HEK293 (cell line): ENCODE results near the gene MRPL36.
A peak's percentile ranks its signal among the peaks of the same experiment; 100 is the strongest.

Experiments
- HOXD13 ChIP-seq: sonication (generic); formaldehyde crosslinking; IDR thresholded peaks from 2 replicates; pipeline ENCODE4 v1.8.0; 2022; ENCODE audit warnings: missing genetic modification reagents, borderline replicate concordance
- MYNN ChIP-seq: fragments of 450-650 bp; formaldehyde crosslinking; IDR thresholded peaks from 2 replicates; pipeline ENCODE4 v1.5.1; 2016; ENCODE audit warnings: missing biosample characterization, missing genetic modification characterization, borderline replicate concordance
- SETDB1 ChIP-seq: IDR thresholded peaks from one replicate; pipeline ENCODE4 v1.6.1; 2017; ENCODE audit warnings: mild to moderate bottlenecking, low read length, moderate library complexity, mixed read lengths; ENCODE audit not compliant: insufficient read length
- SP3 ChIP-seq: fragments of 450-650 bp; formaldehyde crosslinking; IDR thresholded peaks from 2 replicates; pipeline ENCODE4 v1.5.1; 2016; ENCODE audit warnings: missing biosample characterization, missing genetic modification characterization
- ZBTB48 ChIP-seq: fragments of 450-650 bp; formaldehyde crosslinking; IDR thresholded peaks from 2 replicates; pipeline ENCODE4 v1.5.1; 2016; ENCODE audit warnings: missing biosample characterization, missing genetic modification characterization
- ZFP41 ChIP-seq: fragments of 450-650 bp; formaldehyde crosslinking; IDR thresholded peaks from 2 replicates; pipeline ENCODE4 v1.5.1; 2016; ENCODE audit warnings: missing biosample characterization, missing genetic modification characterization, borderline replicate concordance
- ZNF146 ChIP-seq: fragments of 450-650 bp; formaldehyde crosslinking; IDR thresholded peaks from 2 replicates; pipeline ENCODE4 v1.5.1; 2016; ENCODE audit warnings: missing biosample characterization, missing genetic modification characterization
- ZNF16 ChIP-seq: fragments of 450-650 bp; formaldehyde crosslinking; IDR thresholded peaks from 2 replicates; pipeline ENCODE4 v1.5.1; 2016; ENCODE audit warnings: low read depth, missing biosample characterization, missing genetic modification characterization
- ZNF174 ChIP-seq: fragments of 450-650 bp; formaldehyde crosslinking; IDR thresholded peaks from 2 replicates; pipeline ENCODE4 v1.5.0; 2017; ENCODE audit warnings: missing biosample characterization, mild to moderate bottlenecking, missing genetic modification characterization
- ZNF2 ChIP-seq: fragments of 450-650 bp; formaldehyde crosslinking; IDR thresholded peaks from 2 replicates; pipeline ENCODE4 v1.5.1; 2016; ENCODE audit warnings: missing biosample characterization, missing genetic modification characterization
- ZNF239 ChIP-seq: fragments of 450-650 bp; formaldehyde crosslinking; IDR thresholded peaks from 2 replicates; pipeline ENCODE4 v1.5.1; 2016; ENCODE audit warnings: missing biosample characterization, missing genetic modification characterization
- ZNF274 ChIP-seq, 2 experiments: fragments of 200-500 bp in 1 of 2; fragments of 450-650 bp in 1 of 2; sonication (Bioruptor generic) in 1 of 2; formaldehyde crosslinking in 1 of 2; IDR thresholded peaks; 2 replicates each; pipeline versions ENCODE4 v1.5.1 to v1.6.1; 2014 to 2016; ENCODE audit warnings: borderline replicate concordance in 1 of 2, inconsistent platforms in 1 of 2, low read length in 1 of 2, missing biosample characterization in 1 of 2, missing genetic modification characterization in 1 of 2
- ZNF311 ChIP-seq: fragments of 450-650 bp; formaldehyde crosslinking; IDR thresholded peaks from 2 replicates; pipeline ENCODE4 v1.5.1; 2017; ENCODE audit warnings: missing biosample characterization, missing genetic modification characterization, borderline replicate concordance
- ZNF354C ChIP-seq: fragments of 450-650 bp; formaldehyde crosslinking; IDR thresholded peaks from 2 replicates; pipeline ENCODE4 v1.5.1; 2016; ENCODE audit warnings: missing biosample characterization, missing genetic modification characterization, low read depth, borderline replicate concordance
- ZNF37A ChIP-seq: fragments of 450-650 bp; IDR thresholded peaks from 2 replicates; pipeline ENCODE4 v1.5.1; 2018; ENCODE audit warnings: missing biosample characterization, missing genetic modification characterization
- ZNF391 ChIP-seq: fragments of 450-650 bp; formaldehyde crosslinking; IDR thresholded peaks from 2 replicates; pipeline ENCODE4 v1.5.1; 2016; ENCODE audit warnings: low read depth, missing biosample characterization, missing genetic modification characterization, borderline replicate concordance
- ZNF488 ChIP-seq: fragments of 450-650 bp; formaldehyde crosslinking; IDR thresholded peaks from 2 replicates; pipeline ENCODE4 v1.5.1; 2016; ENCODE audit warnings: missing biosample characterization, missing genetic modification characterization
- ZNF530 ChIP-seq: fragments of 450-650 bp; formaldehyde crosslinking; IDR thresholded peaks from 2 replicates; pipeline ENCODE4 v1.5.1; 2016; ENCODE audit warnings: low read depth, missing biosample characterization, missing genetic modification characterization
- ZNF558 ChIP-seq: fragments of 450-650 bp; formaldehyde crosslinking; IDR thresholded peaks from 2 replicates; pipeline ENCODE4 v1.5.1; 2016; ENCODE audit warnings: missing biosample characterization, missing genetic modification characterization
- ZNF580 ChIP-seq: fragments of 450-650 bp; formaldehyde crosslinking; IDR thresholded peaks from 2 replicates; pipeline ENCODE4 v1.5.1; 2016; ENCODE audit warnings: missing biosample characterization, missing genetic modification characterization
- ZNF585B ChIP-seq: fragments of 450-650 bp; formaldehyde crosslinking; IDR thresholded peaks from 2 replicates; pipeline ENCODE4 v1.5.1; 2016; ENCODE audit warnings: missing biosample characterization, missing genetic modification characterization
- ZNF610 ChIP-seq: fragments of 450-650 bp; formaldehyde crosslinking; IDR thresholded peaks from 2 replicates; pipeline ENCODE4 v1.5.1; 2016; ENCODE audit warnings: missing biosample characterization, missing genetic modification characterization, borderline replicate concordance
- ZNF626 ChIP-seq: fragments of 450-650 bp; sonication (Bioruptor Pico); formaldehyde crosslinking; IDR thresholded peaks from 2 replicates; pipeline ENCODE4 v1.5.1; 2018; ENCODE audit warnings: missing biosample characterization, missing genetic modification characterization, inconsistent platforms
- ZNF664 ChIP-seq: fragments of 450-650 bp; formaldehyde crosslinking; IDR thresholded peaks from 2 replicates; pipeline ENCODE4 v1.5.1; 2016; ENCODE audit warnings: missing biosample characterization, missing genetic modification characterization
- ZNF76 ChIP-seq: fragments of 450-650 bp; formaldehyde crosslinking; IDR thresholded peaks from 2 replicates; pipeline ENCODE4; 2016; ENCODE audit warnings: low read depth, missing biosample characterization, missing genetic modification characterization, borderline replicate concordance
- ZNF830 ChIP-seq: fragments of 450-650 bp; IDR thresholded peaks from 2 replicates; pipeline ENCODE4 v1.5.0; 2018; ENCODE audit warnings: missing biosample characterization, missing genetic modification characterization, low read depth, mild to moderate bottlenecking, moderate library complexity
- ZNF843 ChIP-seq: fragments of 450-650 bp; formaldehyde crosslinking; IDR thresholded peaks from 2 replicates; pipeline ENCODE4 v1.5.1; 2016; ENCODE audit warnings: missing biosample characterization, missing genetic modification characterization
- ZSCAN16 ChIP-seq: fragments of 450-650 bp; formaldehyde crosslinking; IDR thresholded peaks from 2 replicates; pipeline ENCODE4 v1.5.1; 2016; ENCODE audit warnings: missing biosample characterization, missing genetic modification characterization
- TF ChIP-seq, protein P1 (sequence below): fragments of 450-650 bp; formaldehyde crosslinking; IDR thresholded peaks from 2 replicates; pipeline ENCODE4 v1.5.1; 2016; ENCODE audit warnings: missing biosample characterization, missing genetic modification characterization
- TF ChIP-seq, protein P2 (sequence below): fragments of 450-650 bp; IDR thresholded peaks from 2 replicates; pipeline ENCODE4 v1.5.1; 2018; ENCODE audit warnings: missing biosample characterization, mild to moderate bottlenecking, missing genetic modification characterization
- TF ChIP-seq, protein P3 (sequence below): fragments of 450-650 bp; formaldehyde crosslinking; IDR thresholded peaks from 2 replicates; pipeline ENCODE4 v1.5.1; 2017; ENCODE audit warnings: missing biosample characterization, missing genetic modification characterization
- TF ChIP-seq, protein P4 (sequence below): fragments of 450-650 bp; IDR thresholded peaks from 2 replicates; pipeline ENCODE4 v1.5.1; 2018; ENCODE audit warnings: missing biosample characterization, missing genetic modification characterization

The MRPL36 gene

GRCh38 chr5:1800472-1801221, 1.0 kb upstream of the MRPL36 start (continued):
- TF ChIP-seq ZNF626 (tag by site-specific recombination) = no peak
- TF ChIP-seq, protein P1, sequence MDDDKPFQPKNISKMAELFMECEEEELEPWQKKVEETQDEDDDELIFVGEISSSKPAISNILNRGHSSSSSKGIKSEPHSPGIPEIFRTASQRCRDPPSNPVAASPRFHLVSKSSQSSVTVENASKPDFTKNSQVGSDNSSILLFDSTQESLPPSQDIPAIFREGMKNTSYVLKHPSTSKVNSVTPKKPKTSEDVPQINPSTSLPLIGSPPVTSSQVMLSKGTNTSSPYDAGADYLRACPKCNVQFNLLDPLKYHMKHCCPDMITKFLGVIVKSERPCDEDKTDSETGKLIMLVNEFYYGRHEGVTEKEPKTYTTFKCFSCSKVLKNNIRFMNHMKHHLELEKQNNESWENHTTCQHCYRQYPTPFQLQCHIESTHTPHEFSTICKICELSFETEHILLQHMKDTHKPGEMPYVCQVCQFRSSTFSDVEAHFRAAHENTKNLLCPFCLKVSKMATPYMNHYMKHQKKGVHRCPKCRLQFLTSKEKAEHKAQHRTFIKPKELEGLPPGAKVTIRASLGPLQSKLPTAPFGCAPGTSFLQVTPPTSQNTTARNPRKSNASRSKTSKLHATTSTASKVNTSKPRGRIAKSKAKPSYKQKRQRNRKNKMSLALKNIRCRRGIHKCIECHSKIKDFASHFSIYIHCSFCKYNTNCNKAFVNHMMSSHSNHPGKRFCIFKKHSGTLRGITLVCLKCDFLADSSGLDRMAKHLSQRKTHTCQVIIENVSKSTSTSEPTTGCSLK (tag by site-specific recombination) = no peak
- TF ChIP-seq ZNF2 (tag by site-specific recombination) = no peak
- TF ChIP-seq ZNF843 = no peak
- TF ChIP-seq, protein P2, sequence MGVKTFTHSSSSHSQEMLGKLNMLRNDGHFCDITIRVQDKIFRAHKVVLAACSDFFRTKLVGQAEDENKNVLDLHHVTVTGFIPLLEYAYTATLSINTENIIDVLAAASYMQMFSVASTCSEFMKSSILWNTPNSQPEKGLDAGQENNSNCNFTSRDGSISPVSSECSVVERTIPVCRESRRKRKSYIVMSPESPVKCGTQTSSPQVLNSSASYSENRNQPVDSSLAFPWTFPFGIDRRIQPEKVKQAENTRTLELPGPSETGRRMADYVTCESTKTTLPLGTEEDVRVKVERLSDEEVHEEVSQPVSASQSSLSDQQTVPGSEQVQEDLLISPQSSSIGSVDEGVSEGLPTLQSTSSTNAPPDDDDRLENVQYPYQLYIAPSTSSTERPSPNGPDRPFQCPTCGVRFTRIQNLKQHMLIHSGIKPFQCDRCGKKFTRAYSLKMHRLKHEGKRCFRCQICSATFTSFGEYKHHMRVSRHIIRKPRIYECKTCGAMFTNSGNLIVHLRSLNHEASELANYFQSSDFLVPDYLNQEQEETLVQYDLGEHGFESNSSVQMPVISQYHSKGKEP (tag by site-specific recombination) = peak; percentile 96
- TF ChIP-seq ZNF174 (tag by site-specific recombination) = no peak
- TF ChIP-seq ZNF830 (tag by site-specific recombination) = no peak
- no peak for TF ChIP-seq ZFP41 (tag by site-specific recombination)
- TF ChIP-seq ZNF37A (tag by site-specific recombination) = no peak
- no peak for TF ChIP-seq ZNF488 (tag by site-specific recombination)
- peak; percentile 91 for TF ChIP-seq MYNN (tag by site-specific recombination)
- TF ChIP-seq ZNF585B (tag by site-specific recombination) = no peak
- no peak for TF ChIP-seq ZNF354C
- no peak for TF ChIP-seq ZNF610
- no peak for TF ChIP-seq ZNF311 (tag by site-specific recombination)
- TF ChIP-seq ZNF16 = no peak
- no peak for TF ChIP-seq ZNF391 (tag by site-specific recombination)
- TF ChIP-seq ZNF76 = no peak
- no peak for TF ChIP-seq SP3 (tag by site-specific recombination)
- no peak for TF ChIP-seq ZNF664 (tag by site-specific recombination)
- TF ChIP-seq ZNF239 = no peak
- TF ChIP-seq SETDB1 = no peak
- TF ChIP-seq ZNF580 (tag by site-specific recombination) = no peak; the same call in 1 of the 2 replicates
- TF ChIP-seq ZNF558 (tag by site-specific recombination) = no peak
- TF ChIP-seq ZNF146 (tag by site-specific recombination) = 0 out of 2 replicates have a peak, but pooled peaks have one; percentile 4
- TF ChIP-seq, protein P3, sequence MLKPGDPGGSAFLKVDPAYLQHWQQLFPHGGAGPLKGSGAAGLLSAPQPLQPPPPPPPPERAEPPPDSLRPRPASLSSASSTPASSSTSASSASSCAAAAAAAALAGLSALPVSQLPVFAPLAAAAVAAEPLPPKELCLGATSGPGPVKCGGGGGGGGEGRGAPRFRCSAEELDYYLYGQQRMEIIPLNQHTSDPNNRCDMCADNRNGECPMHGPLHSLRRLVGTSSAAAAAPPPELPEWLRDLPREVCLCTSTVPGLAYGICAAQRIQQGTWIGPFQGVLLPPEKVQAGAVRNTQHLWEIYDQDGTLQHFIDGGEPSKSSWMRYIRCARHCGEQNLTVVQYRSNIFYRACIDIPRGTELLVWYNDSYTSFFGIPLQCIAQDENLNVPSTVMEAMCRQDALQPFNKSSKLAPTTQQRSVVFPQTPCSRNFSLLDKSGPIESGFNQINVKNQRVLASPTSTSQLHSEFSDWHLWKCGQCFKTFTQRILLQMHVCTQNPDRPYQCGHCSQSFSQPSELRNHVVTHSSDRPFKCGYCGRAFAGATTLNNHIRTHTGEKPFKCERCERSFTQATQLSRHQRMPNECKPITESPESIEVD (tag by site-specific recombination) = no peak
- TF ChIP-seq ZNF274 (IDR thresholded peaks at IDR 0.05; ENCODE audit: low read length) = no peak
- no peak for TF ChIP-seq ZNF274 (tag by site-specific recombination; IDR thresholded peaks at IDR 0.05; ENCODE audit: borderline replicate concordance)
- TF ChIP-seq, protein P4, sequence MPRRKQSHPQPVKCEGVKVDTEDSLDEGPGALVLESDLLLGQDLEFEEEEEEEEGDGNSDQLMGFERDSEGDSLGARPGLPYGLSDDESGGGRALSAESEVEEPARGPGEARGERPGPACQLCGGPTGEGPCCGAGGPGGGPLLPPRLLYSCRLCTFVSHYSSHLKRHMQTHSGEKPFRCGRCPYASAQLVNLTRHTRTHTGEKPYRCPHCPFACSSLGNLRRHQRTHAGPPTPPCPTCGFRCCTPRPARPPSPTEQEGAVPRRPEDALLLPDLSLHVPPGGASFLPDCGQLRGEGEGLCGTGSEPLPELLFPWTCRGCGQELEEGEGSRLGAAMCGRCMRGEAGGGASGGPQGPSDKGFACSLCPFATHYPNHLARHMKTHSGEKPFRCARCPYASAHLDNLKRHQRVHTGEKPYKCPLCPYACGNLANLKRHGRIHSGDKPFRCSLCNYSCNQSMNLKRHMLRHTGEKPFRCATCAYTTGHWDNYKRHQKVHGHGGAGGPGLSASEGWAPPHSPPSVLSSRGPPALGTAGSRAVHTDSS = 0 out of 2 replicates have a peak, but pooled peaks have one; percentile 50
- no peak for TF ChIP-seq ZBTB48
- TF ChIP-seq ZSCAN16 (tag by site-specific recombination) = peak; percentile 93
- TF ChIP-seq ZNF530 (tag by site-specific recombination) = no peak
- no peak for TF ChIP-seq HOXD13 (CRISPR knock-in tag)
